ENCODE results near the gene GATA5. TPM values are rescaled to one million over a fixed set of nuclear protein-coding genes. Genes with fewer than 3 reads are reported as not detected.

Gene GATA5
- total RNA-seq, 2 experiments from 2014 or later, result not detected

- ATAC-seq (ENCODE audit: low read depth), result no peak
Observed at GRCh38 chr20:62445553-62446340, 30.0 kb downstream of the GATA5 start.

DNA sequence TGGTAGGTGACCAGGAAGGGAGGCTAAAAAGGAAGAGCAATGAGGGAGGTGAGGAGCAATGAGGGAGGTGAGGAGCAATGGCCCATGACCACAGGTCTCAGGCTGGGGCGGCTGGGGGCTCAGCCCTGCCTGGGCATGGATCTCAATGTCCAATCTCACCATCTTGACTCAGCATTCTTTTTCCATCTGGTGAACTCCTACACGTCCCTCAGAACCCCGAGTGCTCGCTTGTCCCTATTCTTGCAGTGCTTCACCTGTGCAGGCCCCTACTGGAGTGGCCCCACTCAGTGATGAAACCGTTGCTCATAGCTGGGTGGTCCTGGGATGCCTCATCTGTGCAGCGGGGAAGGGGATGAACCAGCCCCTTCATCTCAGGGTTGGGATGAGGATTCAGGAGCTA, 31.5 kb downstream of the GATA5 start:
- Mint-ChIP-seq H3K4me3 (no peak overlapping the region), H3K27me3 (peaks cover 2% of the 10 kb centered on the region), H3K36me3 (no peaks in the 10 kb centered on the region), H3K9me3 (no peaks in the 10 kb centered on the region), H3K4me1 (no peaks in the 10 kb centered on the region), H3K27ac (no peak overlapping the region)
- DNase-seq (no peak), ATAC-seq (ENCODE audit: low read depth) (no peak)
- POLR2A ChIA-PET, result no interaction called here

More at GRCh38 chr20:62445553-62446340, 30.0 kb downstream of the GATA5 start:
- H3K4me3 Mint-ChIP-seq, result no peak overlapping the region
- no peak overlapping the region for H3K27ac Mint-ChIP-seq
- POLR2A ChIA-PET, result no interaction called here
- H3K27me3 Mint-ChIP-seq, result no peaks in the 10 kb centered on the region
- no peaks in the 10 kb centered on the region for H3K4me1 Mint-ChIP-seq
- DNase-seq, result no peak
- H3K36me3 Mint-ChIP-seq, result no peaks in the 10 kb centered on the region
- no peaks in the 10 kb centered on the region for H3K9me3 Mint-ChIP-seq

- POLR2A ChIA-PET, result no interaction called here
- ATAC-seq (ENCODE audit: low read depth) (no peak), DNase-seq (no peak)
- no peak overlapping the region for H3K4me3 Mint-ChIP-seq
- no peaks in the 10 kb centered on the region for H3K9me3 Mint-ChIP-seq
- no peak overlapping the region for H3K27ac Mint-ChIP-seq
- H3K4me1 Mint-ChIP-seq, result no peaks in the 10 kb centered on the region
- H3K27me3 Mint-ChIP-seq, result peaks cover 2% of the 10 kb centered on the region
- no peaks in the 10 kb centered on the region for H3K36me3 Mint-ChIP-seq
Observed at GRCh38 chr20:62441987-62442539, 33.7 kb downstream of the GATA5 start.

DNA sequence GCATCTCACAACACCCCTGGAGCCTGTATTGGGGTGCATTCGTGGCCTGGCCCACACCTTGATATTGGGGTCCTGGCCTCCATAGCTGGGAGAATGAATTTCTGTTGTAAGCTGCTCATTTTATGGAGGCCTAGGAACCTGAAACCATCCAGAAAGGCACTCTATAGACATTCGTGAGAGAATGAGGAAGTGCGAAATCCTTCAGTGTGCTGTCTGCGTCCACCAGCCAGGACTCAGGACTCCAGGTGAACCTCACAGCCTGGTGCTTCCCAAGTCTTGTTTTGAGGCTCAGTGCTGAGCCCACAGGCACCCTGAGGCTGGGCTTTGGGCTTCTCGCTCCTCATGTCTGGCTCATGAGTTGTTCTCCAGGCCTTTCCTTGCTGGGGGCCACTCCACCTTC, 36.6 kb downstream of the GATA5 start:
- H3K36me3 Mint-ChIP-seq, result no peaks in the 10 kb centered on the region
- POLR2A ChIA-PET, result no interaction called here
- H3K27ac Mint-ChIP-seq, result no peak overlapping the region
- no peaks in the 10 kb centered on the region for H3K9me3 Mint-ChIP-seq
- ATAC-seq (ENCODE audit: low read depth) (no peak), DNase-seq (no peak)
- no peak overlapping the region for H3K4me3 Mint-ChIP-seq
- no peaks in the 10 kb centered on the region for H3K4me1 Mint-ChIP-seq
- peaks cover 14% of the 10 kb centered on the region for H3K27me3 Mint-ChIP-seq

DNA sequence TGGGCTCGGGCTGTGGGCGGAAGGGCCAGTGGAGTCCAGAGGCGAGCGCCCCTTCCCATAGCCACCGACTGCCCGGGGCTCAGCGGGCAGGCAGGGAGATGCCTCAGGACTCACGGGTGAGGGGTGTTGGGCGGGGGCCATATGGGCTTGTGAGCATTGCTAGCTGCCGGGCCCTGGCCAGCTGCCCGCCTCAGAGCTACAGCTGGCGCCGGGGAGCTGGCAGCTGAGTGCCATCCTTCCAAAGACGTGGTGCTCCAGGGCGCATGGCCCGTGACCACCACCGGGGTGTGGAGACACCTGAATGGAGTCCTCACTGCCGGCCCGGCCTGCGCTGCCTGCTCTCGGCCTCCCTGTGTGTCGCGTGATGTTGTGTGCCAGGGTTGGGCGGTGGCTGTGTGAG, 37.9 kb downstream of the GATA5 start:
- Mint-ChIP-seq H3K27ac (no peak overlapping the region), H3K27me3 (peaks cover 21% of the 10 kb centered on the region), H3K4me1 (no peaks in the 10 kb centered on the region), H3K36me3 (no peaks in the 10 kb centered on the region), H3K9me3 (no peaks in the 10 kb centered on the region), H3K4me3 (no peak overlapping the region)
- DNase-seq (no peak), ATAC-seq (ENCODE audit: low read depth) (no peak)
- POLR2A ChIA-PET, result no interaction called here

GRCh38 chr20:62437496-62437895, 38.3 kb downstream of the GATA5 start:
- H3K9me3 Mint-ChIP-seq, result no peaks in the 10 kb centered on the region
- DNase-seq, result no peak
- no peaks in the 10 kb centered on the region for H3K36me3 Mint-ChIP-seq
- peaks cover 21% of the 10 kb centered on the region for H3K27me3 Mint-ChIP-seq
- no peak for ATAC-seq (ENCODE audit: low read depth)
- H3K27ac Mint-ChIP-seq, result no peak overlapping the region
- H3K4me1 Mint-ChIP-seq, result no peaks in the 10 kb centered on the region
- no peak overlapping the region for H3K4me3 Mint-ChIP-seq
- POLR2A ChIA-PET, result no interaction called here

DNA sequence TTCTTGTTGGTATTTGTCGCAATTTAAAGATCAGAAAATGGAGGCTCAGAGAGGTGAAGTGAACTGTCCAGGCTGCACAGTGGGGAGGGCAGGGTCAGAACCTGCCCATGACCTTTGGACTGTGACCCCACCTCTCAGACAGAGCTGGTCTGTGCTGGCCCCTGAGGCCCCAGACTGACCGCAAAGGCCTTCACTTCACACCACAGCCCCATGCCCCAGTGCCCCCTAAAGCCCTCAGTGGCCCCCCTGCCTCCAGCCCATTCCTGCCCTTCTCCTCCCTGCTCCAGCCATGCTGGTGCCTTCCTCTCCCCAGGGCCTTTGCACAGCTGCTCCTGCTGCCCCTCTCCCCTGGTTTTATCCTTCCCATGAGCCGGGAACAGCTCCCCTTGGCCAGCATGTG, 39.1 kb downstream of the GATA5 start:
- no peak for DNase-seq
- Mint-ChIP-seq H3K4me3 (no peak overlapping the region), H3K27me3 (peaks cover 21% of the 10 kb centered on the region), H3K4me1 (no peaks in the 10 kb centered on the region), H3K27ac (no peak overlapping the region), H3K36me3 (no peaks in the 10 kb centered on the region), H3K9me3 (no peaks in the 10 kb centered on the region)
- ATAC-seq (ENCODE audit: low read depth), result no peak
- POLR2A ChIA-PET, result no interaction called here

DNA sequence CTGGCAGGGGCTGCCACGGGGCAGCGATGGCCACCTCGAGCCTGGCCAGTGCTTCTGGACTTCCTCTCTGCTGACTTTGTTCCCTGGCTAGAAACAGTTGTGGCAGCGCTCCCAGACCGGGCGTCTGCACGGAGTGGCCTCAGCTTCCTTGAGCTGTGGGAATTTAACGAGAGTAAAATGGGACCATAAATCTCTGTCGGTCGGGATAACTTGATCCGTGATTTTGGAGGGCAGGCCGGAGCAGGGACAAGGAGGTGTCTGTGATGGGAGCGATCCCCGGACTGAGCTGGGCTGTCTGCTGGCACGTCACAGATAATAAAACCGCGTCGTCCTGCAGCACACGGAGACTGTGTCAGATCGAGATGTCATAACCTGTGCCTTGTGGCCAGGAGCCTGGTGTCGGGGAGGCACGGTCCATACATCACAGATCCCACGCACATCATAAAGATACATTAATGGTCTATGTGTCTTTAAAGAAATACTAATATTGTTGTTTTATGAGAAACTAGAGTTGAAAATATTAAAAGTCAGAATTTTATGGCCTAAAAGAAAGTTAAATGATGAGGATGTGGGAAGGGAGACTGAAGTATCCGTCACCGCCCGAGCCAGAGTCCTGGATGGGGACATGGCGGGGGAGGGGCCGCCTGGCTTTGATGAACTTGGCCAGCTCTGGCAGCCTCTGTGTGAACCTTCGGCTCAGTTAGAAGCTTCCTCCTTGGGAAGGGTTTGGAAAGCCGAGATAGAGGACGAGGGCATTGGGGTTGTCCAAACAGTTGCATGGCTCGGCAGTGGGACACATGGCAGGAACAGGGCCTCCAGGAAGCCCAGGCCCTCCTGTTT, 41.9 kb downstream of the GATA5 start:
- Mint-ChIP-seq H3K27me3 (peaks cover 19% of the 10 kb centered on the region), H3K27ac (no peak overlapping the region), H3K36me3 (no peaks in the 10 kb centered on the region), H3K4me3 (no peak overlapping the region), H3K4me1 (no peaks in the 10 kb centered on the region), H3K9me3 (no peaks in the 10 kb centered on the region)
- POLR2A ChIA-PET, result no interaction called here
- ATAC-seq (ENCODE audit: low read depth) (no peak), DNase-seq (no peak)

DNA sequence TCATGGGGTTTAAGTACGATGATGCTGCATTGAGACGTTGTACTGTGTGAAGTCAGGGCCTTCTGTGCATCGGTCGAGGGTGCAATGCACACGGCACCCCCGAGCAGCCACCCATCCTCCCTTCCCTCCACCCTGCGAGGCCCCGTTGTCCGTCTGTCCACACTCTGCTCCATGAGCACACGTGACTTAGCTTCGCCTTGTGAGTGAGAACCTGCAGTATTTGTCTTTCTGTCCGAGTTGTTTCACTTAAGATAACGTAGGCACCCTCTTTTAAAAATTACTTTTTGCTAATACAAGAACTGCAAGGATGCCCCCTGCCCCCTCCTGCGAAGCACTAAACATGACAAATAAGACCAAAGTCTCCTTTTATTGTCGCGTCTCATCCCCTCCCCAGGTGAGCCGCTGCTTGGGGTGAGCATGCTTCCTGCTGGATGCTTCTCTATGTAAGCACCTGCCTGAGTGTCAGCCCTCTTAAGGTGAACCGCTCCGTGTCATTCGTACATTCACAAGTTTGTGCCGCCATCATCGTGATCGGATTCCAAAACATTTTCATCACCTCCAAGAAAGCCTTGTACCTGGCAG, 44.8 kb downstream of the GATA5 start:
- DNase-seq, result no peak
- Mint-ChIP-seq H3K9me3 (no peaks in the 10 kb centered on the region), H3K27me3 (peaks cover 17% of the 10 kb centered on the region), H3K27ac (no peak overlapping the region), H3K4me1 (no peaks in the 10 kb centered on the region), H3K36me3 (no peaks in the 10 kb centered on the region), H3K4me3 (no peak overlapping the region)
- ATAC-seq (ENCODE audit: low read depth), result no peak
- POLR2A ChIA-PET, result no interaction called here

- Mint-ChIP-seq H3K4me3 (no peak overlapping the region), H3K9me3 (no peaks in the 10 kb centered on the region), H3K36me3 (no peaks in the 10 kb centered on the region), H3K4me1 (no peaks in the 10 kb centered on the region), H3K27ac (no peak overlapping the region), H3K27me3 (peaks cover 14% of the 10 kb centered on the region)
- POLR2A ChIA-PET, result no interaction called here
- ATAC-seq (ENCODE audit: low read depth) (no peak), DNase-seq (no peak)
Observed at GRCh38 chr20:62430311-62430853, 45.4 kb downstream of the GATA5 start.

- Mint-ChIP-seq H3K9me3 (no peaks in the 10 kb centered on the region), H3K4me3 (no peak overlapping the region), H3K36me3 (no peaks in the 10 kb centered on the region), H3K4me1 (no peaks in the 10 kb centered on the region), H3K27me3 (peaks cover 11% of the 10 kb centered on the region), H3K27ac (no peak overlapping the region)
- no peak for DNase-seq
- POLR2A ChIA-PET, result no interaction called here
- no peak for ATAC-seq (ENCODE audit: low read depth)
Observed at GRCh38 chr20:62429455-62430310, 46.1 kb downstream of the GATA5 start.

DNA sequence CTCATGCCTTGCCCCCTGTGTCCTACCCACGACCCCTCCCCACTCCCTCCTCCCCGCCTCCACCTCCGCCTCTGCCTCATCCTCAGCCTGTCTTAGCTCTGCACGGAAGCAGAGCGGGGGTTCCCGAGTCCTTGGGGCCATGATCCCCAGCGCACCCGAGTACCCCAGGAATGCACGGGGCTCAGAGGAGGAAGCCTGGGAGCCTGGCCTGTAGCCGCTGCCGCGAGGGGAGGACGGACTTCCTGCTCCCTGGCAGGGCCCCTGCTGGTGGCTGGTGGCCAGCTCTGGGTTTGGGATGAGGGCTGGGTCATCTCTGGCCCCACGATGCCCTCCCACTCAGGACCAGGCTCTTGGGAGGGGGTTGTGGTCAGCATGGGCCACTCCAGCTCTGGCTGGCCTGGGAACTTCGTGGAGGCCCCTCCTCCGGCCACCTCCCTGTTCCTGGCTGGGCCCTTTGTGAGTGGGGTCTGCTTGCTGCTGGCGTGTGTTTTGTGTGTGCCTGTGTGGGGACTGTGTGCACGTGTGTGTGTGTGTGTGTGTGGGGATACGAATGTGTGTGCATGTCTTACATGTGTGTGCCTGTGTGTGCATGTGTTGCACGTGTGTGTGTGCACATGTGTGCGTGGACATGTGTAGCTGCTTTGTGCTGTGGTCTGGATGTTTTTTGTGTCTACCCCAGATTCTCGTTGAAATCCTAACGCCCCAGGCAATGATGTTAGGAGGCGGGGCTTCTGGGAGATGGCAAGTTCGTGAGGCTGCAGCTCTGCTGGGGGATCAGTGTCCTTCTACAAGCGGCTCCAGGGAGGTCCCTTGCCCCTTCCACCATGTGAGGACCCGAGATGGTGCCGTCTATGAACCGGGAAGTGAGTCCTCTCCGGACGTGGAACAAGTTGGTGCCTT, 47.1 kb downstream of the GATA5 start:
- Mint-ChIP-seq H3K4me3 (no peak overlapping the region), H3K4me1 (no peaks in the 10 kb centered on the region), H3K9me3 (no peaks in the 10 kb centered on the region), H3K27ac (no peak overlapping the region), H3K36me3 (no peaks in the 10 kb centered on the region), H3K27me3 (peaks cover 1% of the 10 kb centered on the region)
- ATAC-seq (ENCODE audit: low read depth) (no peak), DNase-seq (no peak)
- POLR2A ChIA-PET, result no interaction called here

Measured in activated naive CD8-positive, alpha-beta T cell treated with anti-CD3 and anti-CD28 coated beads, Interleukin-2, amount 10 ng/mL, durations not matched to agents 7 days and 5 days (primary cell).